IPS DF 19.7 (cell line): ENCODE data around the gene JMJD4.
"Not testable (repeated sequence)": the region's sequence is repeated elsewhere in the genome, so short reads cannot be mapped to it uniquely, and the experiment has no call there.

Source experiments
- DNase-seq: peaks from one replicate; pipeline ENCODE4 v3.0.0-alpha.2; 2013; ENCODE audit warnings: low read depth, low spot score

JMJD4 gene

DNA sequence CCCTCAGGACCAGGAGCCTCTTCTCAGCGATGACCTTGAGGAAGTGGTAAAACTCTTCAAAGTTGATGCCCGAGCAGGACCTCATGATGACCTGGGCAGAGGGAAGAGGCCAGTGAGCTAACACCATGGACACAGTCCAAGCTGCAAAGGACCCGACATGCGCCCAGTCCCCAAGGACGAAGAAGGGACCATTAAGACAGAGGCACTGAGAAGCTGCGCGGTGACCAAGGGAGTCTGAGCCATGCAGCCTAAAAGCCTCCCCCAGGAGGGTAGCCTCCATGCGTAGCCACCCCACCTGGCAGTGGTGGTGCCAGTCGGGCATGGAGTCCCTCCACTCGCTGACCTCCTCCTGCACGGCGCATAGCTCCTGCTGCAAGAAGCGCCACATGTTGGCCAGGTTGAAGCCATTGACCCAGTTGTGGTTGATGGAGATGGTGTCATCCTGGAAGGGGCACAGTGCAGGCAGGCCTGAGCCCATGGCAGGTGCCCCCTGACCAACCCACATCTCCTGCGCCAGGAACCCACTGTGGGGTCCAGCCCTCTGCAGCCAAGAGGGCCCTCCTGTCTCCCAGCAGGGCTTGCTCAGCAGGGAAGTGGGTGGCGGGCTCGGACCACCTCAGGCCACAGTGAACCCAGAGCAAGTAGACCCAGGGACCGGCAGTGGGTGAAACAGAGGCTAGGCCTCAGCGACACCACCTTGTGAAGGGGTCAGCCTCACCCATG is 2.4 kb downstream of the JMJD4 start:
- no peak for DNase-seq

DNA sequence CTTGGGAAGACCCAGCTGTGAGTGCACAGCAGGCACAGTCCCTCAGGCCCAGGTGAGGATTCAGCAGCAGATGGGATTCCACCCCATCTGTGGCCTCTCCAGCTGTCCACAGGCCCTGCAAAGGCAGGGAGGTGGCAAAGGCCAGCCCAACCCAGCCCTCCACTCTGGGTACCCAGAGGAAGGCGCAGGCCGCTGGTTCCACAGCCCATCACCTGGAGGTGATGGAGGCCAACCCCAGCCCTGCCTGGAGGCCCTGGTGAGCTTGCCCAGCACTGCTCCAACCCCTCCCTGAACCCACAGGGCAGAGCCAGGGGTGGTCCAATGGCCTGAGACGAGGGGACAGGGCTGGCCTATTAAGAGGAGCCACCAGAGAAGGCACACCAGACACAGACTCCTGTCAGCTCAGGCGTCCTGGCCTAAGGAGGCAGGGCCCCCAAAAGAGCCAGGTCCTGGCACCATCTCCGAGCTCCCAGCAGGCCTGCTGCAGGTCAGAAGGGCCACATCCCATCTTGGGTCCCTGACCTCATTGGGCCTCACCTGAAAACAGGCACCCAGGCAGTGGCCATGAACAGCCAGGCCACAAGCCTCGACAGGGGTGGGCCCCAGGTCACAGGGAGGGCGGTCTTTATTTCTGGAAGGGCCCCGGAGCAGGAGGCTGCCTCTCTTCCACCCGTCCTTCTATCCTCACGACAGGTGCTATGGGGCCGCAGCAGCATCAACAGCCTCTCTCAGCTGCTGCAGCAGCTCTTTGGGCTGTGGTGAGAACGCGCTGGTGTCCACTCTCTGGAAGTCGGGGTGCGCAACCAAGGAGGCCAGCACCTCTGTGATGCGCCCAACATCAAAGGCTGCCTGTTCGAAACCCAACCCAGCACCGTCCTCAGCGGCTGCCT is 3.2 kb downstream of the JMJD4 start:
- no peak for DNase-seq

DNA sequence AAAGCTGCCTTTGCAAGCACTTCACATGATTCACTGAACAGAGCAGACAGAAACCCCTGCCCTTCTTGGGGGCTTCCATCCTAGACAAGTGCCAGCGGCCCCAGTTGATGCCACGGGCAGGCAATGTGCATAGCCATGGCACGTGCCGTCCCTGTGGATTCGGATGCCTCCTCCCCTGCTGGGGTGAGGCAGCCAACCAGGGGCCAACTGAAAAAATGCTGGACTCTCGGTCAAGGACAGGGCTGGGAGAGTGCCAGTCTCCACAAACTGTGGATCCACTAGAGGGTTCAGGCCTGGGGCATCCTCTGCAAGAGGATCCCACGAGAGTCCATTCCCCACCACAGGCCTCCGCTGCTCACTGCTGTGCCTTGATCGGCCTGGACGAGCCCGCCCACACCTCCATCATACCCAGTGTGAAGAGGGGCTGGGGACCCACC is 3.8 kb downstream of the JMJD4 start:
- DNase-seq = no peak

DNA sequence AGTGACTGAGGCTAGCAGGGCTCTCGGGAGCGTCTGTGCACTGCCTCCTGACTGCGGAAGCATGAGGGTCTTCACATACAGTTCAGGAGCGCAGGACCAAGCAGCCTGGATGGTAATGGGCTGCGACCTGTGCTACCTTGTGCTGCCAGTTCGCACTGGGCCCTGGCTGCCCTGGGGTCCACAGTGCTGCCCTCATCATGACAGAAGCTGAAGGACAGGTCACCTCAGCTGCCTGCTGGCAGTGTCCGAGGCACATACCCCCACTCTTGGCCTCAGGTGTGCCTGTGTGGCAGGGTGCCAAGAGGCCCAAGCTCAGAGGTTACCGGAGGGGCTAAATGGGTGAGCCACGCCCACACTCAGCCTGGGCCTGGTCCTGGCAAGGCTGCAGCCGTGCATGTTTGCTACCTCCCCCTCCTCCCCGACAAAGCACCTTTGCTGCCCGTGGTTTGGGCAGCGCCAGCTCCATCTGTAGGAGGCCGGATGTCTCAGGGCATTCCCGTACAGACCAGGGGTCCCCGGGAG is 4.4 kb downstream of the JMJD4 start:
- DNase-seq = no peak

DNA sequence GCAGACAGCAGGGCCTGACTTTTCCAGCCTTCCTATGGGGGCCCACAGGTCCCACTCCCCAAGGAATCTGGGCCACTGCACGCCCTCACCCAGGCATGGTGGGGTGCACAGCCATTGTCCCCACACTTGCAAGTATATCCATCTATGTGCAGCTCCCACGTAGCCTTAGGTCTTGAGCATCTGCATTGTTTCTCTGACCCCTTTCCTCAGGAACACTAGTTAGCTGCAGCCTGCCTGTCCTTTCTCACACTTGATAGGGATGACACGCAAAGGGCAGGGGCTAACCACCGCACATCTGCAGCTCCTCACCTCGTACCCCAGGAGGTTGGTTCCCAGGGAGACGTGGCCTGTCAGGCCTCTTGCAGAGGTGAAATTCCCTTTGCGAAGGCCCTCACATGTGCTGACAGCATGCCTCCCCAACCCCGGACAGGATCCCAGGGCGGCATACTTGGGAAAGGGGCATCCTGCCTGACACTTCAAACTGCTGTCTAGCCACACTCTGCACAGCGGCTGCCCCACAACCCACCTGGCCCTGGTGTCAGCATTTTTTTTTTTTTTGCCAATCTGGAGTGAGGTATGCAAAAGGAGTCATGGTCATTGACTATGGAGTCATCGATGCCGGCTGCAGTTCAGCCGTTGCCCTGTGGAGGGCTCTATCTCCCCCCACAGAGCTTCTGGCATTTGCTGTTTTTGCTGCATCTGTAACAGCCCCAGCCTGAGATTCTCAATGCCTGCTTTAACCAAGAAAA is 5.0 kb downstream of the JMJD4 start:
- DNase-seq = peak; percentile 54

DNA sequence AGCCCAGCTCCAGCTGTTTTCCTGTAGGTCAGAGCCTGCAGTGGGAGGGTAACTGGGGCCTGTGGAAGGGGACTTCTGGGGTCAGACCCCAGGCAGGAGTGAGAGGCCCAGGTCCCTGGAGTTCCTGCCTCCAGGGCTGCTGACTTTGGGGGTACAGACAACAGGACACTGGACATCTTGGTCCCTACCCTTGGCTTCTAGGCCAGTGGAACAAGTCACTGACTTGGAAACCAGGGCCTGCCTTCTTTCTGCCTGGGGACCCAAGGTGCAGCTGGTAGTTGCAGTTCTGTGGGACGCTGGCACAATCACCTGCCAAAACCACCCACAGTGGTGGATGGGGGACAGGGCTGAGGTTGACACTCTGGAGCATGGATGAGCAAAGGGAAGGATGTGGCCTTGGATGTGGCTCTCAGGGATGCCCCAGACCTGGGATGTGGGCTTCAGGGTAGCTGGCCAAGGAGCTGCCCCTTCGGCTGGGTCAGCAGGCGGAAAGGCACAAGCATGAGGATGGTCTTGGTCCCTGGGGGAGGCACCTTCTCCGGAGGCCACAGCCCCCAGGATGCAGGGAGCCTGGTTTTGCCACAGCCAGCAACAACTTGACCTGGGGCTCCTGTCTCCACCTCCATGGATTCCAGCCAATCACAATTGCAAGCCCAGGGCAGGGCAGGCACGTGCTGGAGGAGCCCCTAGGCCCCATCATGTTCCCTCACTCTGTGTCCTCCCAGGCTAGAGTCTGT is 5.8 kb downstream of the JMJD4 start:
- DNase-seq = peak; percentile 12

DNA sequence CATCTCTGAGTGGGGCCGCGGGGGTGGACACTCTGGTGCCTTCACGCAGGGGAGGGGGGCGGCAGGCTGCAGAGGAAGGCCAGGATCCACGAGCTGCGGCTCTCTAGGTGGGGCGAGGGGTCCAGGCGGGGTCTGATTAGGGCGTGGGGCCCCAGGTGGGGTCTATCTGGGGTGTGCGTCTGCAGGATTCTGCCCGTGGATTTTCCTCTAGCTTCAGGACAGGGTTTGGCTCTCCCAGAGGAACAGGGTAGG is 6.3 kb downstream of the JMJD4 start:
- DNase-seq = no peak

DNA sequence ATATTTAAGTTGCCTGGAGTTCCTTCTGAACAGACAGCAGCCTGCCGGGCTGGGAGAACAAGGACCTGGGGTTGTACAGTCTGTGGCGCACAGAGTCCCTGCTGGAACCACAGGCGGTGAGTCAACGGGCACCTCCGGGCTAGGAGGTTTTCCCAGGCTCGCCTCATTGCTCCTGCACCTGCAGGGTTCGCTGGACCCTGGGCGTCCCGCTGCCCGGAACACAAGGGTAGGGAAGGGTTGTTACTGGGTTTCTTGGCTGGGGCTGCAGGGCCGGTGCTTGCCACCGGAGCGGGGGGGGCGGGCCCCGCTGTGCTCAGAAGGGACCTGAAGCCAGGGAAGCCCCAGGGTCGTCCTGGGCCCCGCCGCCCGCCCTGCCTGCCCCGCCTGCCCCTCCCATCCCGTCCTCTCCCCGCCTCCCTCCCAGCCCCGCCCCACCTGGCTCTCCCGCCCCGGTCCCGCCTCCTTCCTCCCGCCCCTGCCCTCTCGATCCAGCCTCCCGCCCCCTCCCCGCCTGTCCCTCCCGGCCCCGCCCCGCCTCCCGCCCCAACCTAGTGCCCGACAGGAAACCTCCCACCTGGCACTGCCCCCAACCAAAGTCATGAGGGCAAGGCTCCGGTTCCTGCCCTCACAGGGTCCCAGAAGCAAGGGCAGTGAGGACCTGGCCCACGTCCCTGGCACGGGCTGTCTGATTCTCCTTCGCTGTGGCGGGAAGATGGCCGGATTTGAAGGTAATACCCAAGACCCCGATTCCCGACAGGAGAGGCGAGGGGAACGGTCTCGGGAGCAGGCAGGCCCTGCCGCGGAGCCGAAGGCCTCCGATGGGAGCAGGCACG is 6.8 kb downstream of the JMJD4 start:
- peak; percentile 30 for DNase-seq

DNA sequence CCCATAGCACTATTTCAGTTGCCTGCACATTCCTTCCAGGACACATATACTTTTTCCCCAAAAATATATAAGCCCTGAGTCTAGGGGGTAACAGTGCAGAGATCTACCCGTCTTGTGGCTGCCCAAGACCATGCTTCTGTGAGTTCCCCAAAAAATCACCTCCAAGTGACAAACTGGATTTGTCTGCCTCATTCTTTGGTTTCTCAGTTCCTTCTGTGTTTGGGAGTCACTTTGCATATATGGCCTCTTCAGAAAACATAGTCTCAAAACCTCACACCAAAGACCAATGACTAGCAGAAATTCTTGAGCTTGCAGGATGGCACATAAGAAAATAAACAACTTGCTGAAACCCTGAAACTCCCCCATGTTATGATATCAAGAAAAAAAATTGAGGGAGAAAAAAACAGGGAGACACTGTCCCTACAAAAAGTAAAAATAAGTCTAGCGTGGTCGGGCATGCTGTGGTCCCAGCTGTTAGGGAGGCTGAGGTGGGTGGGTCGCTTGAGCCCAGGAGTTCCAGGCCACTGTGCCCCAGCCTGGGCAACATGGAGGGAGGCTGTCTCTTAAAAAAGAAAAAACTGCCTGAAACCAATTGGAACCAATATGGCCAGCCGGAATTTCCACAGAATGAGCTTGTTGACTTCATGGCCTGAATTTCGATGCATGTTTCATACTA is 8.0 kb downstream of the JMJD4 start:
- DNase-seq = no peak

DNA sequence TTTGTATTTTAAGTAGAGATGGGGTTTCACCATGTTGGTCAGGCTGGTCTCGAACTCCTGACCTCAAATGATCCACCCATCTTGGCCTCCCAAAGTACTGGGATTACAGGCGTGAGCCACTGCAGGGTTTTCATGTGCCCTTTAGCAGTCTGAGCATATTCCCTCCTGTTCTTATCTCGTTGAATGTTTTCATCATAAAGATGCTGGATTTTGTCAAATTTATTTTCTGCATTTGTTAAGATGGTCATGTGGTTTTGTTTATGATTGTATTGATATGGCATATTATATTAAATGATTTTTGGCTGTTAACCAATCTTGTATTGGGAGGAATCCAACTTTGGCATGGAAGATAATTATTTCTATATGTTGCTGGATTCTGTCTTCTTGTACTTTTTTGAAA is 8.8 kb downstream of the JMJD4 start:
- DNase-seq = no peak

DNA sequence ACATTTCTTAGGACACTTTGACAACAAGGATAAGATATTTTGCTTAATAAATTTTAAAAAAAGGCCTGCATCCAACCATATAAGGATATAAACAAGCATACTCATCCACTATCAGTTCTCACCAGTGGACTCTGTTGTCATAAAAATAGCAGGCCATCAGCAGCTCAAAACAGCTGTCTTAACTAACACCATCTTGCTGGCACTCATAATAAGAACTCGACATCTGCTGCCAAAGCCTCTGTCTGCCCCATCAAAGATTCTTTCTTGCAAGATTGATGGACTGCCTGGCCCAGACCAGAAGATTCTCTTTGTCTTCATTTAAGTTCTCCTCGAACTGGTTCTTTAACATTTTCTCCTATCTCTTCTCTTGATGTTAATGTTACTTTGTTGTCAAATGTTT is 10.1 kb downstream of the JMJD4 start:
- no peak for DNase-seq

DNA sequence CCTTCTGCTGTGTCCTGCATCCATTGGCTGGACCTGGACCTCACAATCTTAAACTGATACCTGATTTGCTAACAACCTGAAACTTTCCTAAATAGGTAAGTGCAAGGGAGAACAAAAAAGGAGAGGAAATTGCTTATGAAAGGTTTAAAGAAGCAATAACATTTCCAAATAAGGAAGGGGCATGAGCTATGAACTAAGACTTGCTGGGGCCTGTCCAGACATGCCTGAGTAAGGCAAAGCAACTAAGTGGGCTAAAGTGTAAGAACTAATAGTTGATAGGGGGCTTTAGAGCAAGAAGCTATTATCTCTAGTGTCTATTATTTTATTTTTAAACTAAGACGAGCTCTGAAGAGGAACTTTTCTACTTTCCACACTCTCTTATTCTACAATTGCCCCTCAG is 11.6 kb downstream of the JMJD4 start:
- no peak for DNase-seq

DNA sequence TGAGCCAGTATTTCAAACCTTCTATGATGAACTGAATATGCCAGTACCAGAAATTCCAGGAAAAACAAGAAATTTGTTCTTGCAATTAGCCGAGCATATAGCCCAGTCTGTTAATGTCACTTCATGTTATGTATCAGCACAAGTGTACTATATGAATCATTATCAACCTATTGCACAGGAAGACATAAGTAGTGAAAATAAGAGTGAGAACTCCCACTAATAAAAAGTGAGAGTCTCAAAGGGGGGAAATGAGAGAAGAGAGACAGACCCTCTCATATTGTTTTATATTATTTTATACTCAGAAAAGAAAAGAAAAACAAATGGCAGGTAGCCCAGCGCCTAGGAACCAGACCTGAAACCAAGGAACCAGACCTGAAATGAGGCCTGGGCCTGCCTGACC is 16.2 kb downstream of the JMJD4 start:
- DNase-seq = no peak

DNA sequence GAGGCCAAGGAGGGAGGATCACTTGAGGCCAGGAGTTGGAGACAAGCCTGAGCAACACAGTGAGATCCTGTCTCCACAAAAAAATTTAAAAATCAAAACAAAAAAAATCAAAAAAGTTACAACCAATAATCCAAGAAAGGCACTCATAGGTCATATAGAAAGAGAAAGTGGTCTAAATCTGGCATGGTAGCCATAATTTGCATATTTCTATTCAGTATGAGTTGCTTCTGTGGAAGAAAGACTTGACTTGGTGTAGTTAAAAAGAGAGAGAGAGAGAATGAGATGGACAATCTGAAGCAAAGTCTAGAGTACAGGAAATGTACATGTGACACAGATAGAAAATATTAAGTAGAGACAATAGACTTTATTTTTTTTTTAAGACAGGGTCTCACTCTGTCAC is 22.5 kb downstream of the JMJD4 start:
- DNase-seq = no peak

DNA sequence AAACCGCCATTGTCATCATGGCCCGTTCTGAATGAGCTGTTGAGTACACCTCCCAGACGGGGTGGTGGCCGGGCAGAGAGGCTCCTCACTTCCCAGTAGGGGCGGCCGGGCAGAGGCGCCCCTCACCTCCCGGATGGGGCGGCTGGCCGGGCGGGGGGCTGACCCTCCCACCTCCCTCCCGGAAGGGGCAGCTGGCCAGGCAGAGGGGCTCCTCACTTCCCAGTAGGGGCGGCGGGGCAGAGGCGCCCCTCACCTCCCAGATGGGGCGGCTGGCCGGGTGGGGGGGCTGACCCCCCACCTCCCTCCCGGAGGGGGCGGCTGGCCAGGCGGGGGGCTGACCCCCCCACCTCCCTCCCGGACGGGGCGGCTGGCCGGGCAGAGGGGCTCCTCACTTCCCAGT is 24.6 kb downstream of the JMJD4 start:
- not testable (repeated sequence) for DNase-seq

DNA sequence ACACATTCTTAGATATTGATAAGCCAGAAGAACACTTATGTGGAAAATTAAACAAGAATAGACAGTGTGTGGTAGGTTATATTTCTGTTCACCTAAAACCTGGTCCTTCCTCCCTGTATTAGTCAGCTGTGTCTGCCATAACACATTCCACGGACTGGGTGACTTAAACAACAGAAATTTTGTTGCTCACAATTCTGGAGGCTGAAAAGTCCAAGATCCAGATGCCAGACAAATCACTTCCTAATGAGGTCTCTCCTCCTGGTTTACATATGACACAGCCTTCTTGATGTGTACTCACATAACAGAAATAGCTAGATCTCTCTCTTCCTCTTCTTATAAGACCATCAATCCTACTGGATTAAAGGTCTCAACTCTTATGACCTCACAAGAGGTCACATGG is 25.7 kb downstream of the JMJD4 start:
- no peak for DNase-seq

DNA sequence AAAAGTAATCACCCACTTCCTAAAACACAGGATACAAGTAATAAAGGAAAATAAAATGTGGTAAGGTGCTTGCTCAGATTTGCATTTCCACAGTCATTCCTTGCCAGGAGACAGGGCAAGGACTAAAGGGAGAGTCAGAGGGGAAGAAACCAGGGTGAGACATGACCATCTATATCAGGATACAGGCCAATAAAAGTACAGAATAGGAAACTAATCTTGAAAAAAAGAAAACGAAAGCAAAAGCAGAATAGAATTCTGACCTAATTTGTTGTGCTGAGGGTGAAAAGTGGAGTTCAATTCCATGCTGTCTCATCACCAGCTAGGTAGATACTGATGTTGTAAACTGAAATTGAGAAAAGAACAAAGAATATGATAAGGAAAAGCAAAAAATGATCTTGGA is 27.3 kb downstream of the JMJD4 start:
- DNase-seq = no peak

DNA sequence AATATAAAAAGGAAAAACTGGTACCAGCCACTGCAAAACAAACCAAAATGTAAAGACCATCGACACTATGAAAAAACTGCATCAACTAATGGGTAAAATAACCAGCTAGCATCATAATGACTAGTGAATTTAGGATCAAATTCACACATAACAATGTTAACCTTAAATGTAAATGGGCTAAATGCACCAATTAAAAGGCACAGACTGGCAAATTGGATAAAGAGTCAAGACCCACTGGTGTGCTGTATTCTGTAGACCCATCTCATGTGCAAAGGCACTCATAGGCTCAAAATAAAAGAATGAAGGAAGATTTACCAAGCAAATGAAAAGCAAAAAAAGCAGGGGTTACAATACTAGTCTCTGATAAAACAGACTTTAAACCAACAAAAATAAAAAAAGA is 33.5 kb downstream of the JMJD4 start:
- not testable (repeated sequence) for DNase-seq

DNA sequence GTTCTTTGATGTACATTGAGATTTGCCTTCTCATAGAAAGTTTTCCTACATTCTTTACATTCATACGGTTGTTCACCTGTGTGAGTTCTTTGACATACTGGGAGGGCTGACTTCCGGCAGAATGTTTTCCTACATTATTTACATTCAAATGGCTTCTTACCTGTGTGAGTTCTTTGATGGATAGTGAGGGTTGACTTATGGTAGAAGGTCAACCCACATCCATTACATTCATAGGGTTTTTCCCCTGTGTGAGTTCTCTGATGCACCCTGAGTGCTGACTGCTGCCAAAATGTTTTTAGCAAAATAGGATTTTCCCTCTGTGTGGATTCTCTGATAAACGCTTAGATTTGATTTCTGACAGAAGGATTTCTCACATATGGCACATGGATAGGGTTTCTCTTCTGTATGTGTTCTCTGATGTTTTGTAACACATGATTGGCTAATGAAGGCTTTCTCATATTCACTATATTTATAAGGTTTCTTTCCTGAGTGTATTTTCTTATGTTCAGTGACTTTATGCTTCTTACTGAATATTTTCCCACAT is 37.7 kb downstream of the JMJD4 start:
- DNase-seq = no peak

DNA sequence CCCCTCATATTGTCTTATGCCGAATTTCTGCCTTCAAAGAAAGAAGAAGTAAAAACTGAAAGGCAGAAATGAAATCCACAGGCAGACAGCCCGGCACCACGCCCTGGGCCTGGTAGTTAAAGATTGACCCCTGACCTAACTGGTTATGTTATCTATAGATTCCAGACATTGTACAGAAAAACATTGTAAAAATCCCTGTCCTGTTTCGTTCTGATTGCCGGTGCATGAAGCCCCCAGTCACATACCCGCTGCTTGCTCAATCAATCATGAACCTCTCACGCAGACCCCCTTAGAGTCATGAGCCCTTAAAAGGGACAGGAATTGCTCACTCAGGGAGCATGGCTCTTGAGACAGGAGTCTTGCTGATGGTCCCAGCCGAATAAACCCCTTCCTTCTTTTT is 49.3 kb downstream of the JMJD4 start:
- DNase-seq = no peak
